RWPE2 (cell line): ENCODE measurements around the gene LRRN2.

Source experiments
- ATAC-seq: fragments of 200-7000 bp; cut with Tn5 transposase; 3 replicates; pipeline ENCODE4 v1.9.1; 2021; ENCODE audit warnings: low read depth
- DNase-seq: peaks from one replicate; pipeline ENCODE4 v3.0.0-alpha.2; 2020; ENCODE audit warnings: low spot score
- H3K27ac ChIP-seq: fragments of 450-650 bp; 2 replicates; pipeline ENCODE4 v1.5.1; 2017; ENCODE audit warnings: mild to moderate bottlenecking; ENCODE audit not compliant: poor library complexity, severe bottlenecking
- H3K27me3 ChIP-seq: fragments of 250-450 bp; sonication (Bioruptor Pico); 2 replicates; pipeline ENCODE4 v1.5.1; 2021; ENCODE audit warnings: mild to moderate bottlenecking, moderate library complexity; ENCODE audit not compliant: insufficient read depth, poor library complexity, severe bottlenecking
- H3K36me3 ChIP-seq: fragments of 250-450 bp; sonication (Bioruptor Pico); 2 replicates; pipeline ENCODE4 v1.5.1; 2020; ENCODE audit warnings: low read depth, mild to moderate bottlenecking, moderate library complexity
- H3K4me1 ChIP-seq: fragments of 250-450 bp; sonication (Bioruptor Pico); 2 replicates; pipeline ENCODE4 v1.5.1; 2021; ENCODE audit warnings: mild to moderate bottlenecking, moderate library complexity; ENCODE audit not compliant: insufficient read depth, poor library complexity, severe bottlenecking
- H3K4me3 ChIP-seq: fragments of 250-450 bp; sonication (Bioruptor Pico); 2 replicates; pipeline ENCODE4 v1.5.1; 2021; ENCODE audit warnings: mild to moderate bottlenecking, moderate library complexity; ENCODE audit not compliant: severe bottlenecking
- H3K9me3 ChIP-seq: fragments of 250-450 bp; sonication (Bioruptor Pico); 2 replicates; pipeline ENCODE4 v1.5.1; 2021; ENCODE audit warnings: mild to moderate bottlenecking, moderate library complexity; ENCODE audit not compliant: severe bottlenecking
- TF ChIP-seq, protein P1 (sequence below): fragments of 450-650 bp; IDR thresholded peaks from one replicate; pipeline ENCODE4 v1.5.1; 2017; ENCODE audit warnings: mild to moderate bottlenecking, moderate library complexity; ENCODE audit not compliant: poor library complexity, severe bottlenecking

LRRN2 gene

DNA sequence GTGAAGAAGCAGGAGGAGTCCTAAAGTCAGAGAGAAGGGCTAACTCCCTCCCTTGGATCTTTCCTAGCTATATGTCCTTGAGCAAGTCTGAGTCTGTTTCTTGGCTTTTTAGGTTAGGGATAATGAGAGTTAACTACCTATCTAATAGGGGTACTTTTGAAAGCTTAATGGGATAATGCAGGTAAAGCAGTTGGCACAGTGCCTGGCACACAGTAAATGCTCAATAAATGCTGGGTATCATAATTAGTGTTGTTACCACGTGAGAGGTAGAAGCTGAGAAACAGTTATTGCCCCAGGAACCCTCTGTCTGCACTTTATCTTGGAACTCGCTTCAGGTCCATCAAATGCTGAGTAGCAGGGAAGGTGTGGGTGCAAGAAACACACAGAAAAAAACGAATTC lies 5.5 kb downstream of the LRRN2 start:
- Histone ChIP-seq H3K27ac (no peak overlapping the region), H3K4me3 (no peak overlapping the region), H3K9me3 (no peaks in the 10 kb centered on the region), H3K27me3 (peaks cover 11% of the 10 kb centered on the region), H3K4me1 (no peaks in the 10 kb centered on the region), H3K36me3 (no peaks in the 10 kb centered on the region)
- DNase-seq, result no peak
- ATAC-seq, result no peak
- TF ChIP-seq, protein P1, sequence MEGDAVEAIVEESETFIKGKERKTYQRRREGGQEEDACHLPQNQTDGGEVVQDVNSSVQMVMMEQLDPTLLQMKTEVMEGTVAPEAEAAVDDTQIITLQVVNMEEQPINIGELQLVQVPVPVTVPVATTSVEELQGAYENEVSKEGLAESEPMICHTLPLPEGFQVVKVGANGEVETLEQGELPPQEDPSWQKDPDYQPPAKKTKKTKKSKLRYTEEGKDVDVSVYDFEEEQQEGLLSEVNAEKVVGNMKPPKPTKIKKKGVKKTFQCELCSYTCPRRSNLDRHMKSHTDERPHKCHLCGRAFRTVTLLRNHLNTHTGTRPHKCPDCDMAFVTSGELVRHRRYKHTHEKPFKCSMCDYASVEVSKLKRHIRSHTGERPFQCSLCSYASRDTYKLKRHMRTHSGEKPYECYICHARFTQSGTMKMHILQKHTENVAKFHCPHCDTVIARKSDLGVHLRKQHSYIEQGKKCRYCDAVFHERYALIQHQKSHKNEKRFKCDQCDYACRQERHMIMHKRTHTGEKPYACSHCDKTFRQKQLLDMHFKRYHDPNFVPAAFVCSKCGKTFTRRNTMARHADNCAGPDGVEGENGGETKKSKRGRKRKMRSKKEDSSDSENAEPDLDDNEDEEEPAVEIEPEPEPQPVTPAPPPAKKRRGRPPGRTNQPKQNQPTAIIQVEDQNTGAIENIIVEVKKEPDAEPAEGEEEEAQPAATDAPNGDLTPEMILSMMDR, result no peak

DNA sequence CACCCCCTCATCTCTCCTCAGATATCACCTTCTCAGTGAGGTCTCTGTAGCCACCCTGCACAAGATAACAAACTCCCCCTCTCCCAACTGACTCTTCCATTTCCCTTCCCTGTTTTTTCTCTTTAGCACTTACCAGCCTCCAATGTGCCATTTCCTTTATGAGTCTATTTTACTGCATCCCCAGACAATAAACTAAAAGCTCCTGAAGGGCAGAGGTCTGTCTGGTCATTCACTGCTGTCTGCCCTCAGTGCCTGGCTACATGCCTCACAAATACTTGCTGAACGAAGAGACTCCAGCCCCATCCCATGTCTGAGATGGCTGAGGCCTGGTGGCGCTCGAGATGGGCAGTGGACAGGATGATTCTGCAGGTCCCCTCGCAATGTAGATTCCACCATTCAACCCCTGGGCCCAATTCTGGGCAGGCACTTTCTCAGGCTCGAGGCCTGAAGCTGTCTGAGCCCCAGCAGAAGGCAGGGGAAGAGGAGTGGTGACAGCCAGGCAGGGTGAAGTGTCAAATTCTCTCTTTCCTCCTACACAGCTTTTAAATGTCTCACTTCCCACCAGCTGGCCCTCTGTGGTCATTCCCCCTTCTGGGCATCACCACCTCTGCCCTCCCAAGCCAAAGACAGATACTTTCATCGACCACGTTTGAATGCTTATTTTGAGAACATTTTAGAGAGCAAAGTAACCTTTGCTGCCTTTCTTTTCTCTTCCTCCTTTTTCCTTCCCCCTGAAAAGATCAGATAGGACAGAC lies 6.6 kb downstream of the LRRN2 start:
- TF ChIP-seq, protein P1, result no peak
- H3K27me3 ChIP-seq, result peaks cover 2% of the 10 kb centered on the region
- no peaks in the 10 kb centered on the region for H3K36me3 ChIP-seq
- H3K4me3 ChIP-seq, result no peak overlapping the region
- no peak overlapping the region for H3K27ac ChIP-seq
- no peaks in the 10 kb centered on the region for H3K9me3 ChIP-seq
- H3K4me1 ChIP-seq, result no peaks in the 10 kb centered on the region
- ATAC-seq, result no peak
- DNase-seq, result no peak

DNA sequence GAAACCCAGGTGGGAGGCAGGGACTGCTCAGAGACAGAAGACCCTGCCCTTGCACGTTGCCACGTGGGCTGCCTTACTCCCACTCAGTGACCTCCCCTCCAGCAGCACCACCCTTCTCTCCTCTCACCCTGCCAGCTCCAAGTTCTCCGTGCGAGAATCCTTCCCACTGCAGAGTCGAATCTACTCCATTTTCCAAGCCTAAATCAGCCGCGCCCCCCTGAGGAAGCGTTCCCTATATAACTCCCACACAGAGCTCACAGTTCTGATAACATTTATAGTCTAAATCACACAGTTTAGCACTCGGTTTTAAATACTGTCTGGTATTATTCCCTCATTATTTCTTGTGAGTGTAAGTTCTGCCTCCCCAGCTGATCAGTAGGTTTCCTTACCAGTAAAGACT lies 7.7 kb downstream of the LRRN2 start:
- Histone ChIP-seq H3K4me3 (no peak overlapping the region), H3K4me1 (no peaks in the 10 kb centered on the region), H3K27me3 (no peaks in the 10 kb centered on the region), H3K36me3 (no peaks in the 10 kb centered on the region), H3K27ac (no peak overlapping the region), H3K9me3 (no peaks in the 10 kb centered on the region)
- ATAC-seq (no peak), DNase-seq (no peak)
- TF ChIP-seq, protein P1, result no peak

DNA sequence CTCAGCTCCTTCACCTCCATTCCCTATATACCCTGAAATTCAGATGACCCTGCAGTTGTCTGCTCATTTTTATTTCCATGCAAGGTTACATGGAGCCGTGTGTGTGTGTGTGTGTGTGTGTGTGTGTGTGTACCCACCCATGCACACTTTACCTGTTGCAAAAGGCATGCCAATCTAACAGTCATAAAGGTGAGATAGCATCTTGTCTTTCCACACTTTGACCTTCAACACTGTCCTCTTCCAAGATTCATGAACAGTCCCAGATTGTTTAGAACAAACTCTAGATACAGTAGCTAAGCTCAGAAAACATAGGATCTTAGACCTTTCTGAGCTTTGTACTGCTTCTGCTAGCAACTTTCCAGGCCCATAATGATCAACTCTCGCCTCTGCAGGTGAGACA lies 9.5 kb downstream of the LRRN2 start:
- H3K36me3 ChIP-seq, result no peaks in the 10 kb centered on the region
- ATAC-seq, result no peak
- H3K27me3 ChIP-seq, result no peaks in the 10 kb centered on the region
- no peak overlapping the region for H3K27ac ChIP-seq
- H3K4me1 ChIP-seq, result no peaks in the 10 kb centered on the region
- TF ChIP-seq, protein P1, result no peak
- H3K9me3 ChIP-seq, result no peaks in the 10 kb centered on the region
- no peak for DNase-seq
- no peak overlapping the region for H3K4me3 ChIP-seq

DNA sequence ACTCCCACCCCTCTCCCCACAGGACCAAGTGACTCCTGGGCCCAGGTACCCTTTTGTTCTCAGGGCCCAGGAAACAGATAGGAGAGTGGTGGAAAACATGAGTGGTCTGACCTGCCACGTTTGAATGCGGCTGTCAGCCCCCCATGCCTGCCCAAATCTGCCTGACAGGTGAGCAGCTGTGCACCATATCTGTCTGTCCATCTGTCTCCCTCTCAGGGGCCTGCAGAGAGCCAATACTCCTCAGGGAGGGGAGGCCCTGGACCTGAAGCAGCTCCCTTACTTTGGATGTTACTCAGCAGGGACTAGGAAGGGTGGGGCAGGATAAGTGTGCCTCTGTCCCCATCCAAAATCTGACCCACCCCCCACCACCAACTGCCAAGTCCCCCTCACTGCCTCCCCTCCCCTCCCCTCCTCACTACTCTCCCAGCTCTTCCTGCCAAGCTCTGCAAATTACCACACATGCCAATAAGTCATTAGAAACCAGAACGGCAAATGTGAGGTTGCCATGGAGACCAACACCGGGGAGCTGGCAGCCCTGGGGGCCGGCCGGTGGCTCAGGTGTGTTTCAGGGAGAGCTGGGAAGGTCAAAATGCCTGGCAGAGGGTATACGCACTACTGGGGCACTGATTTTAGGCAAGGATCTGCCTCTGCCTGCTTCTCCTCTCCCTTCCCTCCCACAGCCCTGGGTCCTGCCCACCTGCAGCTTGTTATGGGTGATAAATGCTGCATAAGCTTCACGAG lies 11.5 kb downstream of the LRRN2 start:
- H3K36me3 ChIP-seq, result no peaks in the 10 kb centered on the region
- DNase-seq (no peak), ATAC-seq (no peak)
- H3K27me3 ChIP-seq, result no peaks in the 10 kb centered on the region
- no peaks in the 10 kb centered on the region for H3K4me1 ChIP-seq
- H3K27ac ChIP-seq, result no peak overlapping the region
- H3K9me3 ChIP-seq, result no peaks in the 10 kb centered on the region
- no peak overlapping the region for H3K4me3 ChIP-seq
- TF ChIP-seq, protein P1, result no peak
